ENCODE results near the gene TMEM200B. TPM values are rescaled to one million over a fixed set of nuclear protein-coding genes. Genes with fewer than 3 reads are reported as not detected.

The TMEM200B gene
- total RNA-seq, 1 experiment from 2014 or later = 1.1 TPM

GRCh38 chr1:29120367-29120766 lies 3.3 kb downstream of the TMEM200B start:
- Histone ChIP-seq H3K4me1 (ENCODE audit: insufficient read depth, low read length, poor library complexity, severe bottlenecking) (peaks cover 9% of the 10 kb centered on the region), H3K4me3 (ENCODE audit: low read depth, low read length, poor library complexity, severe bottlenecking) (no peak overlapping the region), H3K27me3 (replicated peaks; ENCODE audit: insufficient read depth, low read depth, low read length, poor library complexity) (no peaks in the 10 kb centered on the region), H3K36me3 (ENCODE audit: insufficient read depth, low read length, poor library complexity, severe bottlenecking) (peaks cover 36% of the 10 kb centered on the region), H3K27ac (ENCODE audit: low read depth, low read length, poor library complexity, severe bottlenecking) (no peak overlapping the region), H3K9me3 (ENCODE audit: low read depth, low read length, poor library complexity, severe bottlenecking) (no peaks in the 10 kb centered on the region)
- intact Hi-C loops (cut with micrococcal nuclease; ENCODE audit: unreplicated experiment) = loop anchor here (5.0 kb wide), 2 partner anchors 223 to 238 kb away; no protein-coding TSS in a partner anchor
- CTCF ChIA-PET = interaction anchor here (1.5 kb wide), 1 partner anchor 238 kb away, joined by 4 read pairs; no protein-coding TSS in a partner anchor
- POLR2A ChIA-PET (ENCODE audit: low non-redundant PET) = no interaction called here
- BruUV-seq (replicated peaks) = no TSS peak
- TF ChIP-seq EZH2 (IDR thresholded peaks at IDR 0.05; ENCODE audit: borderline replicate concordance, low read depth, low read length, poor library complexity, severe bottlenecking) (no peak), CTCF (conservative IDR thresholded peaks at IDR 0.05; ENCODE audit: low read depth, low read length) (no peak)
- DNase-seq (ENCODE audit: low spot score) = no peak

GRCh38 chr1:29119121-29119929 lies 4.4 kb downstream of the TMEM200B start:
- no TSS peak for BruUV-seq (replicated peaks)
- no peaks in the 10 kb centered on the region for H3K9me3 ChIP-seq (ENCODE audit: low read depth, low read length, poor library complexity, severe bottlenecking)
- H3K27ac ChIP-seq (ENCODE audit: low read depth, low read length, poor library complexity, severe bottlenecking) = peak overlapping the region; percentile 40
- H3K4me1 ChIP-seq (ENCODE audit: insufficient read depth, low read length, poor library complexity, severe bottlenecking) = peaks cover 9% of the 10 kb centered on the region
- CTCF ChIA-PET = interaction anchor here (1.5 kb wide), 1 partner anchor 237 kb away, joined by 4 read pairs; no protein-coding TSS in a partner anchor
- peaks cover 45% of the 10 kb centered on the region for H3K36me3 ChIP-seq (ENCODE audit: insufficient read depth, low read length, poor library complexity, severe bottlenecking)
- H3K27me3 ChIP-seq (replicated peaks; ENCODE audit: insufficient read depth, low read depth, low read length, poor library complexity) = no peaks in the 10 kb centered on the region
- no peak overlapping the region for H3K4me3 ChIP-seq (ENCODE audit: low read depth, low read length, poor library complexity, severe bottlenecking)
- no peak for DNase-seq (ENCODE audit: low spot score)
- intact Hi-C loops (cut with micrococcal nuclease; ENCODE audit: unreplicated experiment) = no loop called here
- TF ChIP-seq CTCF (conservative IDR thresholded peaks at IDR 0.05; ENCODE audit: low read depth, low read length) = no peak
- TF ChIP-seq EZH2 (IDR thresholded peaks at IDR 0.05; ENCODE audit: borderline replicate concordance, low read depth, low read length, poor library complexity, severe bottlenecking) = no peak
- POLR2A ChIA-PET (ENCODE audit: low non-redundant PET) = no interaction called here

DNA sequence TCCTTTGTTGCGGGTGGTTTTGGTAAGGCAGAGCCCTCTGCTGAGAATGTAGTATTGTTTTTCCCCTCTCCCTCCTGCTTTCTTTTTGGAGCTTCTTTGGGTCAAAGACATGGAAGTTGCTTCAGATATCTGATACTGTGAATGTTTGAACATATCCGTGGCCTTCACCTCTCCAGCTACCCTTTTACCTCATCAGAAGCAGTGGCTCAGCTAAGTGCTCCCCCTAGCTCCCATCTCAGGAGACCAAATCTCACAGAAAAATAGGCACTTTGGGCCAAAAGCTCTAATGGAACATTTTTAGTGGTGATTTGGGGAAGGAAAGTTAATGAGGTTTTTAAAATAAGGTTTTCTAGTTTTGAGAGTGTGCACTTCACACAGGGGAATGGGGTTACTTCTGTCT lies 6.3 kb downstream of the TMEM200B start:
- CTCF ChIA-PET = interaction anchor here (0.9 kb wide), 1 partner anchor 236 kb away, joined by 3 read pairs; no protein-coding TSS in a partner anchor
- no peaks in the 10 kb centered on the region for H3K27me3 ChIP-seq (replicated peaks; ENCODE audit: insufficient read depth, low read depth, low read length, poor library complexity)
- POLR2A ChIA-PET (ENCODE audit: low non-redundant PET) = no interaction called here
- no peak overlapping the region for H3K27ac ChIP-seq (ENCODE audit: low read depth, low read length, poor library complexity, severe bottlenecking)
- no peak overlapping the region for H3K4me3 ChIP-seq (ENCODE audit: low read depth, low read length, poor library complexity, severe bottlenecking)
- DNase-seq (ENCODE audit: low spot score) = no peak
- intact Hi-C loops (cut with micrococcal nuclease; ENCODE audit: unreplicated experiment) = no loop called here
- BruUV-seq (replicated peaks) = no TSS peak
- H3K9me3 ChIP-seq (ENCODE audit: low read depth, low read length, poor library complexity, severe bottlenecking) = no peaks in the 10 kb centered on the region
- TF ChIP-seq CTCF (conservative IDR thresholded peaks at IDR 0.05; ENCODE audit: low read depth, low read length) = peak; percentile 18; the same call in 1 of the 2 replicates
- no peak for TF ChIP-seq EZH2 (IDR thresholded peaks at IDR 0.05; ENCODE audit: borderline replicate concordance, low read depth, low read length, poor library complexity, severe bottlenecking)
- peaks cover 8% of the 10 kb centered on the region for H3K4me1 ChIP-seq (ENCODE audit: insufficient read depth, low read length, poor library complexity, severe bottlenecking)
- peaks cover 64% of the 10 kb centered on the region for H3K36me3 ChIP-seq (ENCODE audit: insufficient read depth, low read length, poor library complexity, severe bottlenecking)
